ENCODE measurements around the gene SUGCT.
"Not testable (repeated sequence)": the region's sequence is repeated elsewhere in the genome, so short reads cannot be mapped to it uniquely, and the experiment has no call there.

DNA sequence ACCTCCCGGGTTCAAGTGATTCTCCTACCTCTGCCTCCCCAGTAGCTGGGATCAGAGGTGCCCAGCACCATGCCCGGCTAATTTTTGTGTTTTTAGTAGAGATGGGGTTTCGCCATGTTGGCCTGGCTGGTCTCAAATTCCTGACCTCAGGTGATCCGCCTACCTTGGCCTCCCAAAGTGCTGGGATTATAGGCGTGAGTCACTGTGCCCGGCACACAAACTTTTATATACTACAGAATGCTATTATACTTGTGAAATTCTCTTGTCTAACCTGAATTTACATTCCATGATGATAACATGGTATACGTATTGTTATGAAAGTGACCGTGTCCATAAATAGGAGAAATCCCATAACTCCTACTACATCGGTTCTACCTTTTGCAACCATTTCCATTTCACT, 17.6 kb upstream of the SUGCT start:
- TF ChIP-seq YY1 (IDR thresholded peaks at IDR 0.05; ENCODE audit: low read depth) (peak; percentile 60; the same call in 1 of the 2 replicates), TEAD4 (IDR thresholded peaks at IDR 0.05) (peak; percentile 70), CEBPB (IDR thresholded peaks at IDR 0.05) (0 out of 2 replicates have a peak, but pooled peaks have one; percentile 39), EP300 (IDR thresholded peaks at IDR 0.05; ENCODE audit: borderline replicate concordance) (peak; percentile 55; the same call in 1 of the 2 replicates)
- not testable (repeated sequence) for TF ChIP-seq CREB1 (IDR thresholded peaks at IDR 0.05; ENCODE audit: low read depth); FOXM1 (IDR thresholded peaks at IDR 0.05; ENCODE audit: borderline replicate concordance, low read depth); NFIC (IDR thresholded peaks at IDR 0.05); EGR1 (IDR thresholded peaks at IDR 0.05); RAD21 (IDR thresholded peaks at IDR 0.05; ENCODE audit: low read depth); TAF1 (IDR thresholded peaks at IDR 0.05; ENCODE audit: low read depth); ZBTB7A (IDR thresholded peaks at IDR 0.05; ENCODE audit: low read depth)
- TF ChIP-seq, protein P1, sequence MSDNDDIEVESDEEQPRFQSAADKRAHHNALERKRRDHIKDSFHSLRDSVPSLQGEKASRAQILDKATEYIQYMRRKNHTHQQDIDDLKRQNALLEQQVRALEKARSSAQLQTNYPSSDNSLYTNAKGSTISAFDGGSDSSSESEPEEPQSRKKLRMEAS (IDR thresholded peaks at IDR 0.05) = peak; percentile 40; the same call in 1 of the 2 replicates
- TF ChIP-seq, protein P2, sequence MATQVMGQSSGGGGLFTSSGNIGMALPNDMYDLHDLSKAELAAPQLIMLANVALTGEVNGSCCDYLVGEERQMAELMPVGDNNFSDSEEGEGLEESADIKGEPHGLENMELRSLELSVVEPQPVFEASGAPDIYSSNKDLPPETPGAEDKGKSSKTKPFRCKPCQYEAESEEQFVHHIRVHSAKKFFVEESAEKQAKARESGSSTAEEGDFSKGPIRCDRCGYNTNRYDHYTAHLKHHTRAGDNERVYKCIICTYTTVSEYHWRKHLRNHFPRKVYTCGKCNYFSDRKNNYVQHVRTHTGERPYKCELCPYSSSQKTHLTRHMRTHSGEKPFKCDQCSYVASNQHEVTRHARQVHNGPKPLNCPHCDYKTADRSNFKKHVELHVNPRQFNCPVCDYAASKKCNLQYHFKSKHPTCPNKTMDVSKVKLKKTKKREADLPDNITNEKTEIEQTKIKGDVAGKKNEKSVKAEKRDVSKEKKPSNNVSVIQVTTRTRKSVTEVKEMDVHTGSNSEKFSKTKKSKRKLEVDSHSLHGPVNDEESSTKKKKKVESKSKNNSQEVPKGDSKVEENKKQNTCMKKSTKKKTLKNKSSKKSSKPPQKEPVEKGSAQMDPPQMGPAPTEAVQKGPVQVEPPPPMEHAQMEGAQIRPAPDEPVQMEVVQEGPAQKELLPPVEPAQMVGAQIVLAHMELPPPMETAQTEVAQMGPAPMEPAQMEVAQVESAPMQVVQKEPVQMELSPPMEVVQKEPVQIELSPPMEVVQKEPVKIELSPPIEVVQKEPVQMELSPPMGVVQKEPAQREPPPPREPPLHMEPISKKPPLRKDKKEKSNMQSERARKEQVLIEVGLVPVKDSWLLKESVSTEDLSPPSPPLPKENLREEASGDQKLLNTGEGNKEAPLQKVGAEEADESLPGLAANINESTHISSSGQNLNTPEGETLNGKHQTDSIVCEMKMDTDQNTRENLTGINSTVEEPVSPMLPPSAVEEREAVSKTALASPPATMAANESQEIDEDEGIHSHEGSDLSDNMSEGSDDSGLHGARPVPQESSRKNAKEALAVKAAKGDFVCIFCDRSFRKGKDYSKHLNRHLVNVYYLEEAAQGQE (IDR thresholded peaks at IDR 0.05; ENCODE audit: low read depth) = not testable (repeated sequence)
- TF ChIP-seq, protein P3, sequence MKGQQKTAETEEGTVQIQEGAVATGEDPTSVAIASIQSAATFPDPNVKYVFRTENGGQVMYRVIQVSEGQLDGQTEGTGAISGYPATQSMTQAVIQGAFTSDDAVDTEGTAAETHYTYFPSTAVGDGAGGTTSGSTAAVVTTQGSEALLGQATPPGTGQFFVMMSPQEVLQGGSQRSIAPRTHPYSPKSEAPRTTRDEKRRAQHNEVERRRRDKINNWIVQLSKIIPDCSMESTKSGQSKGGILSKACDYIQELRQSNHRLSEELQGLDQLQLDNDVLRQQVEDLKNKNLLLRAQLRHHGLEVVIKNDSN (IDR thresholded peaks at IDR 0.05) = 0 out of 2 replicates have a peak, but pooled peaks have one; percentile 24

All from Ishikawa (cell line).